ENCODE results near the gene PJA2. TPM values are rescaled to one million over a fixed set of nuclear protein-coding genes. Genes with fewer than 3 reads are reported as not detected.

The PJA2 gene
- total and polyA plus RNA-seq, 9 of the 15 experiments (the other 6 are each of a cell fraction or from before 2014, with no cell fraction given) = 25.1 to 82.1 (median 50.1) TPM

GRCh38 chr5:109396965-109397364 is 12.8 kb downstream of the PJA2 start:
- WGBS (ENCODE audit: insufficient coverage, low coverage, missing lambda C conversion rate) = 50% methylated on average over 2 of the region's 2 CpGs
- H3K79me2 ChIP-seq (ENCODE audit: control insufficient read depth, insufficient read depth, low read length) = peaks cover 95% of the 10 kb centered on the region
- DNase-seq (ENCODE audit: extremely low read depth in 1 of 4, low spot score in 3 of 4) = no peak
- in situ Hi-C loops (cut with MboI) = no loop called here
- intact Hi-C loops (cut with micrococcal nuclease) = no loop called here
- no peaks in the 10 kb centered on the region for H3K9me3 ChIP-seq (replicated peaks; ENCODE audit: control insufficient read depth, insufficient read depth, low read depth, low read length)
- ChIA-PET POLR2A (no interaction called here), CTCF (ENCODE audit: low intra/inter-chr PET ratio) (no interaction called here)
- no peaks in the 10 kb centered on the region for H3K36me3 ChIP-seq (ENCODE audit: control insufficient read depth, insufficient read depth, low read length)
- no peak overlapping the region for H3K4me3 ChIP-seq
- H3K9me1 ChIP-seq (ENCODE audit: control insufficient read depth, insufficient read depth, low read length) = no peaks in the 10 kb centered on the region
- no peak overlapping the region for H2AFZ ChIP-seq (ENCODE audit: low read depth, low read length)
- BruUV-seq (replicated peaks) = no TSS peak
- H3K27me3 ChIP-seq (ENCODE audit: control insufficient read depth in 2 of 2, insufficient read depth in 2 of 2, low read length in 2 of 2) = no peaks in the 10 kb centered on the region
- no peak overlapping the region for H3K9ac ChIP-seq (ENCODE audit: insufficient read depth in 1 of 2, low read depth in 2 of 2, low read length in 2 of 2)
- peaks cover 6% of the 10 kb centered on the region for H4K20me1 ChIP-seq (replicated peaks; ENCODE audit: control insufficient read depth, insufficient read depth, low read length)
- ATAC-seq = no peak
- H3K27ac ChIP-seq (ENCODE audit: extremely low read depth, low read depth, low read length) = no peak overlapping the region
- no peak for FAIRE-seq
- no peak for TF ChIP-seq PTTG1 (tag; IDR thresholded peaks at IDR 0.05; ENCODE audit: low read depth)
- no peak for TF ChIP-seq ZNF324 (CRISPR knock-in tag; IDR thresholded peaks at IDR 0.05)
- TF ChIP-seq ARID3A (IDR thresholded peaks at IDR 0.05; ENCODE audit: borderline replicate concordance, low read depth, low read length) = no peak
- no peak for TF ChIP-seq ZNF253 (CRISPR knock-in tag; conservative IDR thresholded peaks at IDR 0.05)
- no peak for TF ChIP-seq MYBL2 (IDR thresholded peaks at IDR 0.05; ENCODE audit: low read depth)
- TF ChIP-seq MYBL2 (CRISPR knock-in tag; IDR thresholded peaks at IDR 0.05; ENCODE audit: borderline replicate concordance) = no peak
- no peak for TF ChIP-seq ZNF644 (tag; IDR thresholded peaks at IDR 0.05; ENCODE audit: low read depth)
- TF ChIP-seq CREB3L1 (IDR thresholded peaks at IDR 0.05; ENCODE audit: borderline replicate concordance, low read depth) = no peak
- no peak for TF ChIP-seq FUS (optimal IDR thresholded peaks at IDR 0.05; ENCODE audit: low read depth, low read length)
- TF ChIP-seq, protein P1, sequence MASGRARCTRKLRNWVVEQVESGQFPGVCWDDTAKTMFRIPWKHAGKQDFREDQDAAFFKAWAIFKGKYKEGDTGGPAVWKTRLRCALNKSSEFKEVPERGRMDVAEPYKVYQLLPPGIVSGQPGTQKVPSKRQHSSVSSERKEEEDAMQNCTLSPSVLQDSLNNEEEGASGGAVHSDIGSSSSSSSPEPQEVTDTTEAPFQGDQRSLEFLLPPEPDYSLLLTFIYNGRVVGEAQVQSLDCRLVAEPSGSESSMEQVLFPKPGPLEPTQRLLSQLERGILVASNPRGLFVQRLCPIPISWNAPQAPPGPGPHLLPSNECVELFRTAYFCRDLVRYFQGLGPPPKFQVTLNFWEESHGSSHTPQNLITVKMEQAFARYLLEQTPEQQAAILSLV (tag; IDR thresholded peaks at IDR 0.05) = no peak
- TF ChIP-seq CHAMP1 (IDR thresholded peaks at IDR 0.05) = no peak
- peaks cover 7 to 9% of the 10 kb centered on the region in 2 experiments; a peak in 4 of 5 replicates for H3K4me1 ChIP-seq (replicated peaks in 1 of 2; ENCODE audit: control insufficient read depth in 2 of 2, insufficient read depth in 2 of 2, low read length in 2 of 2)
- H3K4me2 ChIP-seq (ENCODE audit: insufficient read depth, low read length) = no peak overlapping the region
